B cell (primary cell): ENCODE measurements around the gene PLCXD3. TPM values are rescaled to one million over a fixed set of nuclear protein-coding genes. Genes with fewer than 3 reads are reported as not detected.

Experiments used
- ATAC-seq: fragments of 200-7000 bp; cut with Tn5 transposase; one replicate; pipeline ENCODE4 v1.10.0; 2021; ENCODE audit warnings: low read depth, mild to moderate bottlenecking, moderate number of reproducible peaks, moderate library complexity
- CTCF ChIA-PET: fragments of 350-600 bp; sonication (Branson Sonifier 250); formaldehyde crosslinking; loops from one replicate; lab custom pipeline; 2021; ENCODE audit warnings: antibody characterized with exemption, inconsistent platforms; lab: Charles Lee
- POLR2A ChIA-PET: fragments of 350-600 bp; sonication (Branson Sonifier 250); formaldehyde crosslinking; loops from one replicate; lab custom pipeline; 2021; ENCODE audit warnings: antibody characterized with exemption; lab: Charles Lee
- DNase-seq: peaks from one replicate; pipeline ENCODE4 v3.0.0; 2013
- H2AFZ ChIP-seq: 2 replicates; pipeline ENCODE4 v1.6.1; 2012; ENCODE audit warnings: mild to moderate bottlenecking, low read depth, low read length; ENCODE audit not compliant: insufficient read depth, poor library complexity, severe bottlenecking
- H3K27ac ChIP-seq, 2 donors: 1 replicate in 1 of 2; 2 replicates in 1 of 2; pipeline ENCODE4 v1.5.1; 2012 to 2013; ENCODE audit warnings: low read length in 2 of 2, mild to moderate bottlenecking in 2 of 2, moderate library complexity in 1 of 2
- H3K27me3 ChIP-seq, 4 experiments: fragments of 200-600 bp in 1 of 4; sonication (generic) in 1 of 4; replicated peaks in 1 of 4; 1 replicate in 2 of 4; 2 replicates in 2 of 4; pipeline versions ENCODE4 v1.6.1 to v1.7.0; 2013 to 2016; ENCODE audit warnings: low read length in 3 of 4, mild to moderate bottlenecking in 2 of 4, mixed read lengths in 1 of 4, moderate library complexity in 1 of 4; ENCODE audit not compliant: insufficient read depth in 4 of 4, control insufficient read depth in 3 of 4; ENCODE audit errors: control extremely low read depth in 1 of 4
- H3K36me3 ChIP-seq, 2 experiments: replicated peaks in 1 of 2; 1 replicate in 1 of 2; 2 replicates in 1 of 2; pipeline versions ENCODE4 v1.6.1 to v1.7.1; 2013; ENCODE audit warnings: low read length in 1 of 2; ENCODE audit not compliant: insufficient read depth in 2 of 2, control insufficient read depth in 1 of 2; ENCODE audit errors: control extremely low read depth in 1 of 2, extremely low read depth in 1 of 2
- H3K4me1 ChIP-seq, 2 donors: fragments of 200-600 bp in 1 of 2; sonication (generic) in 1 of 2; 1 replicate in 1 of 2; 2 replicates in 1 of 2; pipeline versions ENCODE4 v1.5.1 to v1.6.1; 2013 to 2017; ENCODE audit warnings: low read length in 2 of 2; ENCODE audit not compliant: control insufficient read depth in 2 of 2, insufficient read depth in 2 of 2
- H3K4me2 ChIP-seq: replicated peaks from 2 replicates; pipeline ENCODE3; 2012; ENCODE audit warnings: mild to moderate bottlenecking, low read depth, low read length; ENCODE audit not compliant: poor library complexity, severe bottlenecking
- H3K4me3 ChIP-seq, 5 experiments: fragments of 200-600 bp in 1 of 5; sonication (generic) in 1 of 5; 1 replicate in 3 of 5; 2 replicates in 2 of 5; pipeline versions ENCODE4 v1.5.1 to v1.7.0; 2011 to 2016; ENCODE audit warnings: low read length in 4 of 5, mild to moderate bottlenecking in 4 of 5, low read depth in 2 of 5, control low read depth in 1 of 5, moderate library complexity in 1 of 5; ENCODE audit not compliant: insufficient read depth in 1 of 5; ENCODE audit errors: control extremely low read depth in 1 of 5, extremely low read depth in 1 of 5
- H3K79me2 ChIP-seq: fragments of 200-600 bp; sonication (generic); one replicate; pipeline ENCODE4 v1.6.0; 2016; ENCODE audit warnings: low read length; ENCODE audit not compliant: control insufficient read depth, insufficient read depth
- H3K9ac ChIP-seq: fragments of 200-600 bp; sonication (generic); 2 replicates; pipeline ENCODE4 v1.6.1; 2017; ENCODE audit warnings: mild to moderate bottlenecking, low read length, moderate library complexity
- H3K9me3 ChIP-seq, 3 donors: one replicate each; pipeline versions ENCODE4 v1.6.1 to v1.7.1; 2013; ENCODE audit warnings: low read length in 2 of 3; ENCODE audit not compliant: control insufficient read depth in 2 of 3, insufficient read depth in 1 of 3; ENCODE audit errors: control extremely low read depth in 1 of 3
- H4K20me1 ChIP-seq: 2 replicates; pipeline ENCODE4 v1.6.0; 2012; ENCODE audit warnings: mild to moderate bottlenecking, low read length; ENCODE audit not compliant: insufficient read depth, control insufficient read depth, poor library complexity, severe bottlenecking
- H3K27ac Mint-ChIP-seq: one replicate; pipeline ENCODE4 v1.8.0; 2021; ENCODE audit warnings: mixed read lengths
- H3K27me3 Mint-ChIP-seq: one replicate; pipeline ENCODE4 v1.8.0; 2021; ENCODE audit warnings: mixed read lengths
- H3K4me1 Mint-ChIP-seq: one replicate; pipeline ENCODE4 v1.8.0; 2021; ENCODE audit warnings: mixed read lengths
- H3K4me3 Mint-ChIP-seq: one replicate; pipeline ENCODE4 v1.8.0; 2021; ENCODE audit warnings: mixed read lengths
- H3K9me3 Mint-ChIP-seq: one replicate; pipeline ENCODE4 v1.8.0; 2022; ENCODE audit warnings: mixed read lengths; ENCODE audit not compliant: insufficient read depth
- EZH2 ChIP-seq: IDR thresholded peaks from 2 replicates; pipeline ENCODE4 v1.6.1; 2012; ENCODE audit warnings: borderline replicate concordance, low read depth, mild to moderate bottlenecking, moderate library complexity, low read length; ENCODE audit not compliant: insufficient read depth, poor library complexity, severe bottlenecking
- WGBS: methylation state at CpG from one replicate; pipeline ENCODE4 v1.1.5; 2013; ENCODE audit warnings: missing lambda C conversion rate; ENCODE audit not compliant: insufficient coverage; 5-methylcytosine and 5-hydroxymethylcytosine counted together
- intact Hi-C: fragments of 100-400 bp; cut with micrococcal nuclease; formaldehyde crosslinking; loops from one replicate; pipeline ENCODE4 v1.10.0; 2022
- polyA plus RNA-seq: library from polyadenylated mRNA; depleted of rRNA; stranded (reverse); fragments of >200 nt; gene quantifications from 2 replicates; pipeline ENCODE4 v1.2.3, GENCODE V29; 2012
- total RNA-seq, 2 donors: library from RNA; stranded (reverse); fragments of 120-200 nt in 1 of 2; gene quantifications; 1 replicate in 1 of 2; 2 replicates in 1 of 2; pipeline versions ENCODE4 v1.2.3 to v1.2.4, GENCODE V29; 2013 to 2022
- TF ChIP-seq, protein P1 (sequence below): fragments of 200-600 bp; IDR thresholded peaks from one replicate; pipeline ENCODE4 v1.8.0; 2022; ENCODE audit warnings: antibody characterized with exemption, mild to moderate bottlenecking

PLCXD3 gene
- total and polyA plus RNA-seq, 2 donors (not counting 1 experiment from before 2014, with no cell fraction given) = not detected

DNA sequence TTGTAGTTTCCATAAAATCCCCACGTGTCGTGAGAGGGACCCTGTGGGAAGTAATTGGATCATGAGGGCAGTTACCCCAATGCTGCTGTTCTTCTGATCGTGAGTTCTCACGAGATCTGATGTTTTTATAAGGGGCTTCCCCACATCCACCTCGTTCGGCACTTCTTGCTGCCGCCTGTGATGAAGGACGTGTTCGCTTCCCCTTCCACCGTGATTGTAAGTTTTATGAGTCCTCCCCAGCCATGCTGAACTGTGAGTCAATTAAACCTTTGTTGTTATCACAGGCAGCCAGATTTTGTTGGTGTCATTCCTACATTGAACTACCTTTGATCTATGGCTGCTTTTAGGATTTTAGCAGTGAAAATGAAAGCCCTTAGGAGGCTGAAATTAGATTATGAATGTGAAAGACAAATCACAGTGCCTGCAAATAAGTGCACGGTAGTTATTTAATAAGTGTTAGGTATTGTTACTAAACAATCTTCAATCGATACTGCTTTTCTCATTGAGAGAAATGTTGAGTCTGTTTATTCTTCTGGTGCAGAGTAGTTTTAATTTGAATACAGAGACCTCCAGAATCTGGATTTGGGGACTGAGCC, 229.1 kb downstream of the PLCXD3 start:
- H3K27me3 Mint-ChIP-seq = no peaks in the 10 kb centered on the region

DNA sequence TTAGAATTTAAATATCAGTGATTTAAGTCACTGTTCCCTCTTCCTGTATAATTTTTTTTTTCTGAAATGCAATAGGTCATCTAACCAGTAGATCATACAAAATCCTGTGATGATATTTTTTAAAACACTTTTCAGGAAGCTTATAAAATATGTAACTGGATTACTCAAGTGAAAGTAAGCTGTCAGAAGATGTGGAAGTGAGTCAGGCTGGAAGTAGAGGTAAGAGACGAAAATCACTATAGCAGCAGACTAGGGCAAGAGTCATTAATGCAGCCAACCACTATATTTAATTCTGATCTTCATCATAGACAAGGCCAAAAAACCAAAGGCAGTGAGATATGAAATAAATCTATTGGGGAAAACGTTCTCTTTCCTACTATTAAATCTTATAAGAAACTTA, 231.4 kb downstream of the PLCXD3 start:
- no peak overlapping the region for H3K4me3 Mint-ChIP-seq
- no peak for ATAC-seq
- Histone ChIP-seq H3K27ac (no peak overlapping the region), H3K79me2 (no peaks in the 10 kb centered on the region), H3K27me3 (no peaks in the 10 kb centered on the region), H3K9me3 (no peaks in the 10 kb centered on the region), H3K9ac (no peak overlapping the region), H3K36me3 (no peaks in the 10 kb centered on the region), H2AFZ (no peak overlapping the region), H3K4me3 (no peak overlapping the region), H3K4me1 (no peaks in the 10 kb centered on the region), H3K4me2 (no peak overlapping the region), H4K20me1 (no peaks in the 10 kb centered on the region)
- no peaks in the 10 kb centered on the region for H3K9me3 Mint-ChIP-seq
- POLR2A ChIA-PET = no interaction called here
- intact Hi-C loops = loop anchor here (10.0 kb wide), 1 partner anchor 566 kb away; no protein-coding TSS in a partner anchor
- CTCF ChIA-PET = no interaction called here
- TF ChIP-seq, protein P1, sequence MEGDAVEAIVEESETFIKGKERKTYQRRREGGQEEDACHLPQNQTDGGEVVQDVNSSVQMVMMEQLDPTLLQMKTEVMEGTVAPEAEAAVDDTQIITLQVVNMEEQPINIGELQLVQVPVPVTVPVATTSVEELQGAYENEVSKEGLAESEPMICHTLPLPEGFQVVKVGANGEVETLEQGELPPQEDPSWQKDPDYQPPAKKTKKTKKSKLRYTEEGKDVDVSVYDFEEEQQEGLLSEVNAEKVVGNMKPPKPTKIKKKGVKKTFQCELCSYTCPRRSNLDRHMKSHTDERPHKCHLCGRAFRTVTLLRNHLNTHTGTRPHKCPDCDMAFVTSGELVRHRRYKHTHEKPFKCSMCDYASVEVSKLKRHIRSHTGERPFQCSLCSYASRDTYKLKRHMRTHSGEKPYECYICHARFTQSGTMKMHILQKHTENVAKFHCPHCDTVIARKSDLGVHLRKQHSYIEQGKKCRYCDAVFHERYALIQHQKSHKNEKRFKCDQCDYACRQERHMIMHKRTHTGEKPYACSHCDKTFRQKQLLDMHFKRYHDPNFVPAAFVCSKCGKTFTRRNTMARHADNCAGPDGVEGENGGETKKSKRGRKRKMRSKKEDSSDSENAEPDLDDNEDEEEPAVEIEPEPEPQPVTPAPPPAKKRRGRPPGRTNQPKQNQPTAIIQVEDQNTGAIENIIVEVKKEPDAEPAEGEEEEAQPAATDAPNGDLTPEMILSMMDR = no peak
- TF ChIP-seq EZH2 = no peak
- no peak for DNase-seq
- H3K4me1 Mint-ChIP-seq = no peaks in the 10 kb centered on the region
- no peaks in the 10 kb centered on the region for H3K27me3 Mint-ChIP-seq
- WGBS = no CpG with 5 or more reads among the region's 2 CpGs
- H3K27ac Mint-ChIP-seq = no peak overlapping the region

More for the DNA sequence above, 229.1 kb downstream of the PLCXD3 start:
- ATAC-seq (no peak), DNase-seq (no peak)
- H2AFZ ChIP-seq = no peak overlapping the region
- intact Hi-C loops = no loop called here
- no peak overlapping the region for H3K4me3 Mint-ChIP-seq
- CTCF ChIA-PET = interaction anchor here (1.1 kb wide), 1 partner anchor 11 kb away, joined by 3 read pairs; no protein-coding TSS in a partner anchor
- TF ChIP-seq EZH2 = no peak
- no peaks in the 10 kb centered on the region for H3K36me3 ChIP-seq
- no peaks in the 10 kb centered on the region for H3K79me2 ChIP-seq
- no peak overlapping the region for H3K4me3 ChIP-seq
- H3K27ac Mint-ChIP-seq = no peak overlapping the region
- no peak overlapping the region for H3K27ac ChIP-seq
- POLR2A ChIA-PET = no interaction called here
- H3K9ac ChIP-seq = no peak overlapping the region
- H3K27me3 ChIP-seq = no peaks in the 10 kb centered on the region
- H3K4me1 Mint-ChIP-seq = no peaks in the 10 kb centered on the region
- no peaks in the 10 kb centered on the region for H4K20me1 ChIP-seq
- H3K4me1 ChIP-seq = no peaks in the 10 kb centered on the region
- no peaks in the 10 kb centered on the region for H3K9me3 Mint-ChIP-seq
- H3K9me3 ChIP-seq = no peaks in the 10 kb centered on the region
- H3K4me2 ChIP-seq = no peak overlapping the region
- WGBS = 40% methylated on average over 9 of the region's 12 CpGs
